IMR-90 (cell line): ENCODE results near the gene NME4.

Source experiments
- CTCF ChIP-seq: conservative IDR thresholded peaks from 2 replicates; pipeline ENCODE4 v1.5.1; 2012; ENCODE audit warnings: mild to moderate bottlenecking, low read depth, low read length, improper control_type of control experiment
- POLR2A ChIP-seq: IDR thresholded peaks from 2 replicates; pipeline ENCODE4 v1.6.1; 2012; ENCODE audit warnings: mild to moderate bottlenecking, low read depth, low read length
- RCOR1 ChIP-seq: IDR thresholded peaks from 2 replicates; pipeline ENCODE4 v1.6.1; 2012; ENCODE audit warnings: mild to moderate bottlenecking, low read length, improper control_type of control experiment; ENCODE audit not compliant: insufficient replicate concordance
- SMC3 ChIP-seq: fragments of 150-350 bp; IDR thresholded peaks from 2 replicates; pipeline ENCODE4 v1.6.1; 2016; ENCODE audit warnings: low read depth, mild to moderate bottlenecking, antibody characterized with exemption, low read length, moderate library complexity
- USF2 ChIP-seq: fragments of 150-350 bp; IDR thresholded peaks from 2 replicates; pipeline ENCODE4 v1.6.1; 2017; ENCODE audit warnings: mild to moderate bottlenecking, antibody characterized with exemption, low read length, low read depth

DNA sequence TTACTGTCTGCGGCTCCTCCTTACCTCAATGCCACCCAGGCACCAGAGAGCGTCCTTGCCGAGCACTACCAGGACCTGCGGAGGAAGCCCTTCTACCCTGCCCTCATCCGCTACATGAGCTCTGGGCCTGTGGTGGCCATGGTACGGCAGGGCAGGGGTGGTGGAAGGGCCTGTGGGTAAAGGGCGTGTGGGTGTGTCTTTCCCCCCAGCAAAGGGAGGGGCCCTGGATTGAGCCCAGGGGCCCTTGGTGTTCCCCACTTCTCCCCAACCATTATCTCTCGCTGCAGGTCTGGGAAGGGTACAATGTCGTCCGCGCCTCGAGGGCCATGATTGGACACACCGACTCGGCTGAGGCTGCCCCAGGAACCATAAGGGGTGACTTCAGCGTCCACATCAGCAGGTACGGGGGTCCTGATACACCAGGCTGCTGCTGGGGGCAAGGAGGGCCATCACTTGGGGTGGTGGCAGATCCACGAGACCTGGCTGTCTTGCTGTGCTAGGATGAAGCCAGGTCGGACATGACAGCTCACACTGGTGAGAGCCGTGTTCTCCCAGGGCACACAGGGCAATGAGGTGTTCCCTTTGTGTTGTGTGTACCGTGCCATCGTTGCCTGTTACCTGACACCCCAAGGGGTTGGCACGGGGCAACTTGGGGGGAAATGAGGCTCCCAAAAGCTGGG is 2.5 kb downstream of the NME4 start:
- TF ChIP-seq CTCF (no peak), SMC3 (no peak), POLR2A (no peak), RCOR1 (no peak), USF2 (no peak)
